ENCODE data around the gene SCAND1. TPM values are rescaled to one million over a fixed set of nuclear protein-coding genes. Genes with fewer than 3 reads are reported as not detected.
A peak's percentile ranks its signal among the peaks of the same experiment; 100 is the strongest.
"Not testable (repeated sequence)": the region's sequence is repeated elsewhere in the genome, so short reads cannot be mapped to it uniquely, and the experiment has no call there.

SCAND1 gene
- 100 to 1,000 TPM in 1 of 3 donors, 10 to 100 TPM in 2; 87.5 to 103 (median 89.6) TPM for total RNA-seq

- peak; percentile 95 to 96 for DNase-seq (ENCODE audit: low spot score in 2 of 2)
- Histone ChIP-seq H3K4me3 (peak within 1 kb of the TSS; percentile 95 to 96 (median 95)), H3K36me3 (no peaks in the 10 kb centered on the region), H3K27ac (peak within 1 kb of the TSS; percentile 98 to 99), H3K4me1 (peaks cover 4 to 12% of the 10 kb centered on the region in 2 donors), H3K27me3 (no peaks in the 10 kb centered on the region), H3K9me3 (no peaks in the 10 kb centered on the region)
- intact Hi-C loops (cut with DNase I; ENCODE audit: low total_unique reads): no loop called here
- TF ChIP-seq POLR2A (IDR thresholded peaks at IDR 0.05) (peak; percentile 57), POLR2AphosphoS5 (IDR thresholded peaks at IDR 0.05) (peak; percentile 55 to 77 (median 70)), CTCF (IDR thresholded peaks at IDR 0.05) (peak; percentile 76 to 97 (median 91))
Measured at GRCh38 chr20:35954200-35954906, at the start of gene SCAND1. TSS of gene SCAND1 (minus strand) at chr20:35954502. CDS start at chr20:35954284, 218 bp downstream.

DNA sequence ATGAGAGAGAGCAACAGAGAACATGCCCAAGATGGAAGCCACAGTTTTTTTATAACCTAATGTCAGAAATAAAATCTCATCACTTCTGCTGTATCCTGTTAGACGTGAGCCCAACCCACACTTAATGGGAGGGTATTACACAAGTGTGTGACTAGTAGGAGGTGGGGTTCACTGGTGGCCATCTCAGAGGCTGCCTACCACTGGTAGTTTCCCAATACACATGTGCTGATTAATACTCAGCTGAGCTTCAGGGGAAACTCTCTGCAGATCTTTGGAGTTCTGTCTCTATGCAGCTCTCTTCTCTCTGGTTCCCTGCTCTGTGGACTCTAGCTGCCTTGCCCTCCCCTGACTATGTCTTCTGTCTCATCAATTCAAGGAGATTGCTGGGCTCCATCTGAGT, 49.7 kb upstream of the SCAND1 start:
- TF ChIP-seq POLR2A (IDR thresholded peaks at IDR 0.05) (no peak), POLR2AphosphoS5 (IDR thresholded peaks at IDR 0.05) (no peak), CTCF (IDR thresholded peaks at IDR 0.05) (no peak)
- intact Hi-C loops (cut with DNase I; ENCODE audit: low total_unique reads): no loop called here
- no peaks in the 10 kb centered on the region for H3K36me3 ChIP-seq
- no peaks in the 10 kb centered on the region for H3K27me3 ChIP-seq
- H3K9me3 ChIP-seq: peaks cover 0 to 6% of the 10 kb centered on the region in 2 donors
- H3K4me3 ChIP-seq: no peak overlapping the region
- no peak overlapping the region for H3K27ac ChIP-seq
- no peaks in the 10 kb centered on the region for H3K4me1 ChIP-seq
- no peak for DNase-seq (ENCODE audit: low spot score in 2 of 2)

DNA sequence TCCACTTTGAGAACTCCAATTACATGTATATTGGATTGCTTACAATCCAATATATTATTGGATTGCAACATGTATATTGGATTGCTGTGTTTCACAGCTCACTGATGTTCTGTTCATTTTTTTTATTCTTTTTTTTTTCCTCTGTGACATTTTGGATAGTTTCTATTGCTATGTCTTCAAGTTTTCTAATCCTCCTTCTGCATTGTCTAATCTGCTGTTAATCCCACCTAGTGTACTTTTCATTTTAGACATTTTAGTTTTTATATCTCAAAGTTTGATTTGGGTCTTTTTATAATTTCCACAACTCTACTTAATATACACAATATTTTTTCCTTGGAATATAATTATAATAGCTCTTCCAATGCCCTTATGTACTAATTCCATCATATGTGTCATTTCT, 48.6 kb upstream of the SCAND1 start:
- intact Hi-C loops (cut with DNase I; ENCODE audit: low total_unique reads): no loop called here
- no peaks in the 10 kb centered on the region for H3K36me3 ChIP-seq
- TF ChIP-seq CTCF (IDR thresholded peaks at IDR 0.05): no peak
- no peak for TF ChIP-seq POLR2AphosphoS5 (IDR thresholded peaks at IDR 0.05)
- TF ChIP-seq POLR2A (IDR thresholded peaks at IDR 0.05): no peak

DNA sequence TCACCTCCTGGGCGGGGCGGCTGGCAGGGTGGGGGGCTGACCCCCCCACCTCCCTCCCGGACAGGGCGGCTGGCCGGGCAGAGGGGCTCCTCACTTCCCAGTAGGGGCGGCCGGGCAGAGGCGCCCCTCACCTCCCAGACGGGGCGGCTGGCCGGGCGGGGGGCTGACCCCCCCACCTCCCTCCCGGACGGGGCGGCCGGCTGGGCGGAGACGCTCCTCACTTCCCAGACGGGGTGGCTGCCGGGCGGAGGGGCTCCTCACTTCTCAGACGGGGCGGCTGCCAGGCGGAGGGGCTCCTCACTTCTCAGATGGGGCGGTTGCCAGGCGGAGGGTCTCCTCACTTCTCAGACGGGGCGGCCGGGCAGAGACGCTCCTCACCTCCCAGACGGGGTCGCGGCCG, 47.0 kb upstream of the SCAND1 start:
- H3K27ac ChIP-seq; H3K36me3 ChIP-seq; H3K4me3 ChIP-seq; DNase-seq (ENCODE audit: low spot score in 2 of 2); H3K9me3 ChIP-seq; H3K27me3 ChIP-seq; H3K4me1 ChIP-seq; intact Hi-C loops (cut with DNase I; ENCODE audit: low total_unique reads): not testable (repeated sequence)

More for the DNA sequence above, 48.6 kb upstream of the SCAND1 start:
- H3K9me3 ChIP-seq: peaks cover 0 to 6% of the 10 kb centered on the region in 2 donors
- H3K27ac ChIP-seq: no peak overlapping the region
- no peaks in the 10 kb centered on the region for H3K4me1 ChIP-seq
- H3K4me3 ChIP-seq: no peak overlapping the region
- DNase-seq (ENCODE audit: low spot score in 2 of 2): no peak
- H3K27me3 ChIP-seq: no peaks in the 10 kb centered on the region

DNA sequence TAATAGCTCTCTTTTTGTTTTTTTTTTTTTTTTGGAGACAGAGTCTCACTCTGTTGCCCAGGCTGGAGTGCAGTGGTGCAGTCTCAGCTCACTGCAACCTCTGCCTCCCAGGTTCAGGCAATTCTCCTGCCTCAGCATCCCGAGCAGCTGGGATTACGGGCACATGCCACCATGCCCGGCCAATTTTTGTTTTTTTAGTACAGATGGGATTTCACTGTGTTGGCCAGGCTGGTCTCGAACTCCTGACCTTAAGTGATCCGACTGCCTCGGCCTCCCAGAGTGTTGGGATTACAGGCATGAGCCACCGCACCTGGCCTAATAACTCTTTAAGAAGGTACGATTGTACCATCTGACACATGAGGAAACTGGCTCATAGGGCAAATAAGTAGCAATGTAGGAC, 42.2 kb upstream of the SCAND1 start:
- H3K27ac ChIP-seq; H3K4me1 ChIP-seq; DNase-seq (ENCODE audit: low spot score in 2 of 2); H3K9me3 ChIP-seq; intact Hi-C loops (cut with DNase I; ENCODE audit: low total_unique reads); H3K27me3 ChIP-seq; H3K4me3 ChIP-seq; H3K36me3 ChIP-seq: not testable (repeated sequence)

- no peaks in the 10 kb centered on the region for H3K36me3 ChIP-seq
- intact Hi-C loops (cut with DNase I; ENCODE audit: low total_unique reads): no loop called here
- DNase-seq (ENCODE audit: low spot score in 2 of 2): peak; percentile 72 to 84
Measured at GRCh38 chr20:35994994-35995453, 40.7 kb upstream of the SCAND1 start.

More at GRCh38 chr20:35994994-35995453, 40.7 kb upstream of the SCAND1 start:
- TF ChIP-seq POLR2A (IDR thresholded peaks at IDR 0.05): no peak
- TF ChIP-seq CTCF (IDR thresholded peaks at IDR 0.05): peak; percentile 66 to 91 (median 82)
- Histone ChIP-seq H3K9me3 (peaks cover 0 to 3% of the 10 kb centered on the region in 2 donors), H3K4me1 (no peaks in the 10 kb centered on the region), H3K27ac (no peak overlapping the region), H3K27me3 (no peaks in the 10 kb centered on the region), H3K4me3 (no peak overlapping the region)

Measured in breast epithelium (tissue), 4 donors.